Tibial artery (tissue), 4 donors: ENCODE data around the gene ABCC12.

ENCODE experiments used
- DNase-seq, 2 donors: peaks; one replicate each; pipeline ENCODE4 v3.0.0-alpha.2; 2019
- H3K27ac ChIP-seq, 2 donors: fragments of 200-600 bp; sonication (generic) in 1 of 2; 1 replicate in 1 of 2; 2 replicates in 1 of 2; pipeline ENCODE4 v1.5.1; 2018 to 2019; ENCODE audit warnings: mild to moderate bottlenecking in 1 of 2
- H3K27me3 ChIP-seq, 2 donors: fragments of 200-600 bp; sonication (generic) in 1 of 2; one replicate each; pipeline versions ENCODE4 v1.5.1 to v1.6.0; 2016 to 2019
- H3K36me3 ChIP-seq, 3 donors: fragments of 200-600 bp; sonication (generic) in 2 of 3; one replicate each; pipeline ENCODE4 v1.5.1; 2016 to 2019; ENCODE audit warnings: mild to moderate bottlenecking in 2 of 3
- H3K4me1 ChIP-seq, 4 donors: fragments of 200-600 bp; sonication (generic) in 2 of 4; 1 replicate in 3 of 4; 2 replicates in 1 of 4; pipeline ENCODE4 v1.5.1; 2016 to 2019
- H3K4me3 ChIP-seq, 2 donors: fragments of 200-600 bp; sonication (generic) in 1 of 2; 1 replicate in 1 of 2; 2 replicates in 1 of 2; pipeline ENCODE4 v1.5.1; 2018 to 2019; ENCODE audit warnings: mild to moderate bottlenecking in 2 of 2
- H3K9me3 ChIP-seq, 3 donors: fragments of 200-600 bp; sonication (generic) in 1 of 3; one replicate each; pipeline ENCODE4 v1.5.1; 2016 to 2019
- intact Hi-C: fragments of 100-400 bp; cut with DNase I; formaldehyde crosslinking; loops from one replicate; pipeline ENCODE4 v1.15.0; 2023; ENCODE audit warnings: low total_unique reads
- TF ChIP-seq, protein P1 (sequence below), 2 experiments: fragments of 200-600 bp in 1 of 2; fragments of 450-650 bp in 1 of 2; IDR thresholded peaks; one replicate each; pipeline ENCODE4 v1.5.1; 2017 to 2019; ENCODE audit warnings: antibody characterized with exemption in 2 of 2, mild to moderate bottlenecking in 1 of 2, moderate library complexity in 1 of 2

Gene ABCC12

GRCh38 chr16:48121276-48121675, 34.5 kb downstream of the ABCC12 start:
- no peak for DNase-seq
- Histone ChIP-seq H3K27ac (no peak overlapping the region), H3K9me3 (no peaks in the 10 kb centered on the region), H3K4me1 (no peaks in the 10 kb centered on the region), H3K4me3 (no peak overlapping the region), H3K36me3 (no peaks in the 10 kb centered on the region), H3K27me3 (no peaks in the 10 kb centered on the region)
- intact Hi-C loops = no loop called here
- TF ChIP-seq, protein P1, sequence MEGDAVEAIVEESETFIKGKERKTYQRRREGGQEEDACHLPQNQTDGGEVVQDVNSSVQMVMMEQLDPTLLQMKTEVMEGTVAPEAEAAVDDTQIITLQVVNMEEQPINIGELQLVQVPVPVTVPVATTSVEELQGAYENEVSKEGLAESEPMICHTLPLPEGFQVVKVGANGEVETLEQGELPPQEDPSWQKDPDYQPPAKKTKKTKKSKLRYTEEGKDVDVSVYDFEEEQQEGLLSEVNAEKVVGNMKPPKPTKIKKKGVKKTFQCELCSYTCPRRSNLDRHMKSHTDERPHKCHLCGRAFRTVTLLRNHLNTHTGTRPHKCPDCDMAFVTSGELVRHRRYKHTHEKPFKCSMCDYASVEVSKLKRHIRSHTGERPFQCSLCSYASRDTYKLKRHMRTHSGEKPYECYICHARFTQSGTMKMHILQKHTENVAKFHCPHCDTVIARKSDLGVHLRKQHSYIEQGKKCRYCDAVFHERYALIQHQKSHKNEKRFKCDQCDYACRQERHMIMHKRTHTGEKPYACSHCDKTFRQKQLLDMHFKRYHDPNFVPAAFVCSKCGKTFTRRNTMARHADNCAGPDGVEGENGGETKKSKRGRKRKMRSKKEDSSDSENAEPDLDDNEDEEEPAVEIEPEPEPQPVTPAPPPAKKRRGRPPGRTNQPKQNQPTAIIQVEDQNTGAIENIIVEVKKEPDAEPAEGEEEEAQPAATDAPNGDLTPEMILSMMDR (IDR thresholded peaks at IDR 0.05) = no peak

GRCh38 chr16:48118841-48119240, 37.0 kb downstream of the ABCC12 start:
- H3K27ac ChIP-seq = no peak overlapping the region
- TF ChIP-seq, protein P1 (IDR thresholded peaks at IDR 0.05) = no peak
- H3K4me1 ChIP-seq = no peaks in the 10 kb centered on the region
- peaks cover 0 to 11% of the 10 kb centered on the region in 2 donors for H3K27me3 ChIP-seq
- H3K9me3 ChIP-seq = no peaks in the 10 kb centered on the region
- H3K4me3 ChIP-seq = no peak overlapping the region
- no peak for DNase-seq
- intact Hi-C loops = no loop called here
- no peaks in the 10 kb centered on the region for H3K36me3 ChIP-seq

- no peaks in the 10 kb centered on the region for H3K4me1 ChIP-seq
- intact Hi-C loops = no loop called here
- H3K27me3 ChIP-seq = peaks cover 0 to 12% of the 10 kb centered on the region in 2 donors
- no peak overlapping the region for H3K4me3 ChIP-seq
- TF ChIP-seq, protein P1 (IDR thresholded peaks at IDR 0.05) = peak in 1 of 2 experiments; percentile 30
- no peak for DNase-seq
- no peak overlapping the region for H3K27ac ChIP-seq
- no peaks in the 10 kb centered on the region for H3K36me3 ChIP-seq
- H3K9me3 ChIP-seq = no peaks in the 10 kb centered on the region
Measured at GRCh38 chr16:48117217-48118105, 38.3 kb downstream of the ABCC12 start.

GRCh38 chr16:48115299-48115698, 40.5 kb downstream of the ABCC12 start:
- Histone ChIP-seq H3K9me3 (no peaks in the 10 kb centered on the region), H3K36me3 (no peaks in the 10 kb centered on the region), H3K27me3 (peaks cover 0 to 15% of the 10 kb centered on the region in 2 donors), H3K27ac (no peak overlapping the region), H3K4me1 (no peaks in the 10 kb centered on the region), H3K4me3 (no peak overlapping the region)
- DNase-seq = no peak
- intact Hi-C loops = no loop called here
- TF ChIP-seq, protein P1 (IDR thresholded peaks at IDR 0.05) = no peak

DNA sequence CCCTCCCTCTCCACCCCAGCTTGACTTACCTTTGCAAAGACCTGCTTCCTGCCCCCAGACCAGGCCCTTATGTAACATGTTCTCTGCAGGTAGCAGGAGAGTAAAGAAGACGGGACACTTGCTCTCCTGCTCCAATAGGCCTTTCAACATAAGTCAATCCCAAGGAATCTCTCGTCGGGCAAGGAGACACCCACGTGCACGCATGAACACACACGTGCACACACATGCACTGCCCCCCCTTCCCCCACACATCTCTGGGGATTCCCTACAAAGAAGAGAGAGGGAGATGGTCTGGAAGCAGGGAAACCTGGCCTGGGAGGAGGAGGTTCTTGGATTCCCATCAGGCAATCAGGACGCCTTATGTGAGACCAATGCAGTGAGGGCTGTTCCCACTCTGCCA, 41.4 kb downstream of the ABCC12 start:
- intact Hi-C loops = no loop called here
- DNase-seq = no peak
- H3K36me3 ChIP-seq = no peaks in the 10 kb centered on the region
- no peaks in the 10 kb centered on the region for H3K4me1 ChIP-seq
- no peak overlapping the region for H3K27ac ChIP-seq
- H3K9me3 ChIP-seq = no peaks in the 10 kb centered on the region
- no peak overlapping the region for H3K4me3 ChIP-seq
- H3K27me3 ChIP-seq = peaks cover 0 to 15% of the 10 kb centered on the region in 2 donors
- TF ChIP-seq, protein P1 (IDR thresholded peaks at IDR 0.05) = no peak
